GM20000 (cell line): ENCODE measurements around the gene MIEF1.
"Not testable (repeated sequence)": the region's sequence is repeated elsewhere in the genome, so short reads cannot be mapped to it uniquely, and the experiment has no call there.

Source experiments
- DNase-seq: peaks from one replicate; pipeline ENCODE4 v3.0.0; 2012; ENCODE audit warnings: low spot score
- TF ChIP-seq, protein P1 (sequence below): IDR thresholded peaks from 2 replicates; pipeline ENCODE4 v1.5.1; 2012; ENCODE audit warnings: mild to moderate bottlenecking, control low read depth; ENCODE audit errors: extremely low read depth, missing control alignments

The MIEF1 gene

DNA sequence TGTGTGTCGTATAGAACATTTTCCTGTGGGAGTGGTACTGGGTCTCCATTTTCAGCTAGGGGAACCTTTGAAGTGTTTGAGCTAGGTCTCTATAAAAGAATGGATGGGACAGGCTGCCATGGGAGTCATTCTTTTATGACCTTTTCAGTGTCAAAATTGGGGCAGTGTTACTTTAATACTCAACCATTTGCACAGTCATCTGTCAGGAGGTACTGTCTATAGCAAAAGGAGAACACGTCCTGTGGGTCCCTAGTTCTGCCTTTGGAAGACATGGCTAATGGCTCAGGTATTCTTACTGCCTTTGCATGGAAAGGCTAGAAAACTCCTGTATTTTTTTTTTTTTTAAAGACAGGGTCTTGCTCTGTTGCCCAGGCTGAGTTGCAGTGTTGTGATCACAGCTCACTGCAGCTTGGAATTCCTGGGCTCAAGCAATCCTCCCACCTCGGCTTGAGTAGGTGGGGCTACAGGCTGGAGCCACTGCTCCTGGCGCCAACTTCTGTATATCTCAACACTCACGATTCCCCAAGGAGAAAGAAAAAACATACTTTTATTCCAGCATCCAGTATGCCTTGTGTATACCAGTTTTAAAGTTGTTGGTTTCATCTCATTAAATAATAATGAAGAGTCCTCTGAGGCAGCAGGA lies 16.2 kb downstream of the MIEF1 start:
- TF ChIP-seq, protein P1, sequence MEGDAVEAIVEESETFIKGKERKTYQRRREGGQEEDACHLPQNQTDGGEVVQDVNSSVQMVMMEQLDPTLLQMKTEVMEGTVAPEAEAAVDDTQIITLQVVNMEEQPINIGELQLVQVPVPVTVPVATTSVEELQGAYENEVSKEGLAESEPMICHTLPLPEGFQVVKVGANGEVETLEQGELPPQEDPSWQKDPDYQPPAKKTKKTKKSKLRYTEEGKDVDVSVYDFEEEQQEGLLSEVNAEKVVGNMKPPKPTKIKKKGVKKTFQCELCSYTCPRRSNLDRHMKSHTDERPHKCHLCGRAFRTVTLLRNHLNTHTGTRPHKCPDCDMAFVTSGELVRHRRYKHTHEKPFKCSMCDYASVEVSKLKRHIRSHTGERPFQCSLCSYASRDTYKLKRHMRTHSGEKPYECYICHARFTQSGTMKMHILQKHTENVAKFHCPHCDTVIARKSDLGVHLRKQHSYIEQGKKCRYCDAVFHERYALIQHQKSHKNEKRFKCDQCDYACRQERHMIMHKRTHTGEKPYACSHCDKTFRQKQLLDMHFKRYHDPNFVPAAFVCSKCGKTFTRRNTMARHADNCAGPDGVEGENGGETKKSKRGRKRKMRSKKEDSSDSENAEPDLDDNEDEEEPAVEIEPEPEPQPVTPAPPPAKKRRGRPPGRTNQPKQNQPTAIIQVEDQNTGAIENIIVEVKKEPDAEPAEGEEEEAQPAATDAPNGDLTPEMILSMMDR, result no peak
- DNase-seq, result no peak

DNA sequence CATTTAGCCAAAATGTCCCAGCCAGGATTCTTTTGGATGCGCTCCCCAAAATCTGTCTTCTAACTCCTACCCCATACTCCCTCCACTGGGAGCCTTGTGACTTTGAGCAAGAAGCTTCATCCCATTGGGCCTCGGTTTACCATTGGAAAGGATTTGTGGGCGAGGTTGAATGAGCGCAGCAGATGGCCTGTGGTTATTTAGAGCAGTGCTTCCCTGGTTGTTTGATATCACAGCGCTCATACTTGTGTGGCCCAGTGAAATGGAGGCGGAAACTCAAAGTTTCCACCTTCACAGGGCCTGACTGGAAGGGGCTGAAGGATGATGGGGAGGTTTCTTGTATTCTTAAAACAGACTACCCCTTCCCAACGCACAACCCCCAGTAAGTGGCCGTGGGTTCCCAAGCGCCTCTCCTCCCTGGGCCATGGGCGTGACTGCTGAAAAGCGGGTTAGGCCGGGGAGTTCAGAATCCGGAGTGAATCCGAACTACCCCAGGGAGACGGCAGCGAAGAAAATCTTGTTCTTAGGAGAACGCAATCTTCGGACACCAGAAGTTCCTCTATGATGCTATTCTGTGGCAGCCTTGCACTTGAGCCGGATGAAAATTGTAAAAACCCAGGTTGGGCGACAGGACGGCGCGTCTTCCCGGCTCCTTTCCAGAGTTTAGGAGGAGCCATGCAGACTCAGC lies 17.0 kb downstream of the MIEF1 start:
- DNase-seq, result no peak
- TF ChIP-seq, protein P1, result no peak

DNA sequence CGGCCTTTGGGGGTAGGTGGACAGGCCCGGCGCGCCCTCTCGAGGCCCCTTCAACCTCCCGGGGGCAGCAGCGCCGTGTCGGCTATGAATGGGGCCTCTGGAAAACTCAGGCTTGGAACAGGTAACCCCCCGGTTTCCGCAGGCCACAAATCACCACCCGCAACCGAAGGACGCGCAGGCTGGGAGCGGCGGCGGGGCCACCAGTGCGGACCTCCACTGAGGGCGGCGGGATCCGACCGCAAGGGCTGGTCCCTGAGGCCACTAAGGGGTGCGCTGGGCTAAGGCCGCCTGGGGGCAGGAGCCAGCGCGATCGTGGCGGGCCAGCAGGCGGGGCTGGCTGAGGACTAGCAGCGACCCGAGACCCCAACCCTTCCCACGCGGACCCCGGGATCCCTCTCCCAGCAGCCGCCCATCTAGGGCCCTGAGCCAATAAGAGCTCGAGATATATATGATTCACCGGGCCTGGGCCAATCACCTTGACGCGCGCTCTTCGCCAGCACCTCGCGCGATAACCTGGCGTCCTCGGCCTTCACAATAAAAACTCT lies 17.7 kb downstream of the MIEF1 start:
- TF ChIP-seq, protein P1, result peak; percentile 54
- peak; percentile 98 for DNase-seq

DNA sequence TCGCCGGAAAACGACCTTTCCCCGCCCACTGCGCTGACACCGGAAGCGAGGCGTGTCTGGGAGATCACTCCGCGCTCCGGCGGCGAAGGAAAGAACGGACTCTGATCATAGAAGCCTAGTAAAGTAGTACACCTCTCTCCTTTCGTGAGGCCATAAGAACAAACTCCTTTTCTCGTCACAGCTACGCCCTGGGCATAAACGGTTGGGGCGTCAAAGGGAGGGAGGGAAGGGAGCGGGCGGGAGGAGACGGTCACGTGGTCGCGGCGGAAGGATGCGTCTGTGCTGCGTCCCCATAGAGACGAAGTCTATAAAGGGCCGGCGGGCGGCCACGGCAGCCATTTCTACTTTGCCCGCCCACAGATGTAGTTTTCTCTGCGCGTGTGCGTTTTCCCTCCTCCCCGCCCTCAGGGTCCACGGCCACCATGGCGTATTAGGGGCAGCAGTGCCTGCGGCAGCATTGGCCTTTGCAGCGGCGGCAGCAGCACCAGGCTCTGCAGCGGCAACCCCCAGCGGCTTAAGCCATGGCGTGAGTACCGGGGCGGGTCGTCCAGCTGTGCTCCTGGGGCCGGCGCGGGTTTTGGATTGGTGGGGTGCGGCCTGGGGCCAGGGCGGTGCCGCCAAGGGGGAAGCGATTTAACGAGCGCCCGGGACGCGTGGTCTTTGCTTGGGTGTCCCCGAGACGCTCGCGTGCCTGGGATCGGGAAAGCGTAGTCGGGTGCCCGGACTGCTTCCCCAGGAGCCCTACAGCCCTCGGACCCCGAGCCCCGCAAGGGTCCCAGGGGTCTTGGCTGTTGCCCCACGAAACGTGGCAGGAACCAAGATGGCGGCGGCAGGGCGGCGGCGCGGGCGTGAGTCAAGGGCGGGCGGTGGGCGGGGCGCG lies 18.4 kb downstream of the MIEF1 start, which contains the start of gene ATF4:
Gene ATF4, plus strand, starts transcription at position 337 of the 880 bp plus-strand sequence. CDS start 884 bp downstream, outside the sequence.
- TF ChIP-seq, protein P1, result no peak
- peak; percentile 89 for DNase-seq

DNA sequence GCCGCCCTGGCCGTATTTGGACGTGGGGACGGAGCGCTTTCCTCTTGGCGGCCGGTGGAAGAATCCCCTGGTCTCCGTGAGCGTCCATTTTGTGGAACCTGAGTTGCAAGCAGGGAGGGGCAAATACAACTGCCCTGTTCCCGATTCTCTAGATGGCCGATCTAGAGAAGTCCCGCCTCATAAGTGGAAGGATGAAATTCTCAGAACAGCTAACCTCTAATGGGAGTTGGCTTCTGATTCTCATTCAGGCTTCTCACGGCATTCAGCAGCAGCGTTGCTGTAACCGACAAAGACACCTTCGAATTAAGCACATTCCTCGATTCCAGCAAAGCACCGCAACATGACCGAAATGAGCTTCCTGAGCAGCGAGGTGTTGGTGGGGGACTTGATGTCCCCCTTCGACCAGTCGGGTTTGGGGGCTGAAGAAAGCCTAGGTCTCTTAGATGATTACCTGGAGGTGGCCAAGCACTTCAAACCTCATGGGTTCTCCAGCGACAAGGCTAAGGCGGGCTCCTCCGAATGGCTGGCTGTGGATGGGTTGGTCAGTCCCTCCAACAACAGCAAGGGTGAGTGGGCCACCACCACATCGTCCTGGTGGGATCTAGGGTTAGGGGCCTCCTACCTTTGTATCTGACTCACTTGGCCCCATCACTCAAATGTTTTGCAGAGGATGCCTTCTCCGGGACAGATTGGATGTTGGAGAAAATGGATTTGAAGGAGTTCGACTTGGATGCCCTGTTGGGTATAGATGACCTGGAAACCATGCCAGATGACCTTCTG lies 19.2 kb downstream of the MIEF1 start:
- DNase-seq, result not testable (repeated sequence)

DNA sequence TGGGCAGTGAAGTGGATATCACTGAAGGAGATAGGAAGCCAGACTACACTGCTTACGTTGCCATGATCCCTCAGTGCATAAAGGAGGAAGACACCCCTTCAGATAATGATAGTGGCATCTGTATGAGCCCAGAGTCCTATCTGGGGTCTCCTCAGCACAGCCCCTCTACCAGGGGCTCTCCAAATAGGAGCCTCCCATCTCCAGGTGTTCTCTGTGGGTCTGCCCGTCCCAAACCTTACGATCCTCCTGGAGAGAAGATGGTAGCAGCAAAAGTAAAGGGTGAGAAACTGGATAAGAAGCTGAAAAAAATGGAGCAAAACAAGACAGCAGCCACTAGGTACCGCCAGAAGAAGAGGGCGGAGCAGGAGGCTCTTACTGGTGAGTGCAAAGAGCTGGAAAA lies 20.0 kb downstream of the MIEF1 start:
- not testable (repeated sequence) for DNase-seq

DNA sequence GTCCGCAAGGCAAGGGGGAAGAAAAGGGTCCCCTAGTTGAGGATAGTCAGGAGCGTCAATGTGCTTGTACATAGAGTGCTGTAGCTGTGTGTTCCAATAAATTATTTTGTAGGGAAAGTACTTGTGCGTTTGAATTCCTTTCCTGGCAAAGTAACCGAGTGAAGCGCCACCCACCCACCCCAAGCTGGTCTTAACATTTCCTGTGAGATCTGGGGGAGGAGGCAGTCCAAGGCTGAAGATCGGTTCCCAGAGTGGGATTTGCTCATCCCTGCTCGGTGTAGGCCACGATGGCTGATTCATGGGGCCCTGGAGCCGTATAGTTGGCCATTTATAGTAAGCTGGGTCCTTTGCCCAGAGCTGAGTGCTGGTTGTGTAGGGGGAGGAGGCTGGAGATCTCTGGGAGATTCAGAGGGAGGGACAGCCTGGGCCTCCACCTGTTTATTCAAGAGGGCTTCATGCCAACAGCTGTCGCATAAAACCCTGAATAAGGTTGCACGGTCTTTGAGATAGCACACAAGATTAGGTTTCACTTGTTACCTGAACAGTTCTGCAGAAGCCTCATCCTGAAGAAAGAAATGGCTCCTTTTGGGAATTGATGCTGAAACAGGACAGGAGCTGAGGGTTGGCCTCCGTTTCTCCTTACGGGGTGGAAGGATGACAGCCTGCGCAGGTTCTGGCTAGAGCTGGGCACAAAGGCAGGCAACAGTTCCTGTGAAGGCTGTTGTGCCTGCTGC lies 20.6 kb downstream of the MIEF1 start:
- no peak for DNase-seq
- TF ChIP-seq, protein P1, result no peak
